Activated CD4-positive, alpha-beta T cell treated with anti-CD3 and anti-CD28 coated beads, Interleukin-2, amount 10 ng/mL, durations not matched to agents 24 days and 14 days (primary cell): ENCODE data around the gene TNFAIP1. TPM values are rescaled to one million over a fixed set of nuclear protein-coding genes. Genes with fewer than 3 reads are reported as not detected.

Source experiments
- DNase-seq: peaks from one replicate; pipeline ENCODE4 v3.0.0; 2022
- H3K27ac Mint-ChIP-seq: one replicate; pipeline ENCODE4 v1.8.0; 2022; ENCODE audit warnings: mild to moderate bottlenecking, mixed read lengths
- H3K27me3 Mint-ChIP-seq: one replicate; pipeline ENCODE4 v1.8.0; 2022; ENCODE audit warnings: mixed read lengths
- H3K36me3 Mint-ChIP-seq: one replicate; pipeline ENCODE4 v1.8.0; 2022; ENCODE audit warnings: low read depth, mild to moderate bottlenecking, mixed read lengths
- H3K4me1 Mint-ChIP-seq: one replicate; pipeline ENCODE4 v1.8.0; 2021; ENCODE audit warnings: mixed read lengths
- H3K4me3 Mint-ChIP-seq: one replicate; pipeline ENCODE4 v1.8.0; 2022; ENCODE audit warnings: mild to moderate bottlenecking, moderate library complexity, mixed read lengths
- H3K9me3 Mint-ChIP-seq: one replicate; pipeline ENCODE4 v1.8.0; 2021; ENCODE audit warnings: mixed read lengths
- intact Hi-C: fragments of 100-400 bp; cut with micrococcal nuclease; formaldehyde crosslinking; loops from one replicate; pipeline ENCODE4 v1.15.1; 2023
- total RNA-seq: library from RNA; stranded (reverse); gene quantifications from 2 replicates; pipeline ENCODE4 v1.2.3, GENCODE V29; 2022

TNFAIP1 gene
- total RNA-seq, 1 donor from 2014 or later, result 32.7 TPM

GRCh38 chr17:28365487-28365886 lies 29.9 kb downstream of the TNFAIP1 start:
- intact Hi-C loops, result no loop called here
- H3K9me3 Mint-ChIP-seq, result no peaks in the 10 kb centered on the region
- H3K4me1 Mint-ChIP-seq, result peaks cover 4% of the 10 kb centered on the region
- peaks cover 10% of the 10 kb centered on the region for H3K36me3 Mint-ChIP-seq
- no peak overlapping the region for H3K27ac Mint-ChIP-seq
- no peak for DNase-seq
- H3K4me3 Mint-ChIP-seq, result no peak overlapping the region
- H3K27me3 Mint-ChIP-seq, result no peaks in the 10 kb centered on the region

GRCh38 chr17:28366605-28367004 lies 31.0 kb downstream of the TNFAIP1 start:
- no peak overlapping the region for H3K4me3 Mint-ChIP-seq
- no peak overlapping the region for H3K27ac Mint-ChIP-seq
- intact Hi-C loops, result no loop called here
- H3K36me3 Mint-ChIP-seq, result no peaks in the 10 kb centered on the region
- H3K27me3 Mint-ChIP-seq, result no peaks in the 10 kb centered on the region
- peaks cover 8% of the 10 kb centered on the region for H3K4me1 Mint-ChIP-seq
- no peak for DNase-seq
- no peaks in the 10 kb centered on the region for H3K9me3 Mint-ChIP-seq

- Mint-ChIP-seq H3K36me3 (no peaks in the 10 kb centered on the region), H3K9me3 (no peaks in the 10 kb centered on the region), H3K4me3 (no peak overlapping the region), H3K27ac (no peak overlapping the region), H3K4me1 (peaks cover 11% of the 10 kb centered on the region), H3K27me3 (no peaks in the 10 kb centered on the region)
- intact Hi-C loops, result no loop called here
- DNase-seq, result no peak
Measured at GRCh38 chr17:28367641-28368305, 32.2 kb downstream of the TNFAIP1 start.

- Mint-ChIP-seq H3K4me3 (no peak overlapping the region), H3K4me1 (peaks cover 17% of the 10 kb centered on the region), H3K9me3 (no peaks in the 10 kb centered on the region), H3K36me3 (peaks cover 2% of the 10 kb centered on the region), H3K27me3 (no peaks in the 10 kb centered on the region), H3K27ac (no peak overlapping the region)
- DNase-seq, result no peak
- intact Hi-C loops, result no loop called here
Measured at GRCh38 chr17:28368306-28368831, 32.8 kb downstream of the TNFAIP1 start.

- peaks cover 21% of the 10 kb centered on the region for H3K4me1 Mint-ChIP-seq
- no peak for DNase-seq
- H3K9me3 Mint-ChIP-seq, result no peaks in the 10 kb centered on the region
- H3K36me3 Mint-ChIP-seq, result peaks cover 6% of the 10 kb centered on the region
- intact Hi-C loops, result no loop called here
- H3K27me3 Mint-ChIP-seq, result no peaks in the 10 kb centered on the region
- no peak overlapping the region for H3K4me3 Mint-ChIP-seq
- H3K27ac Mint-ChIP-seq, result no peak overlapping the region
Measured at GRCh38 chr17:28368915-28369683, 33.5 kb downstream of the TNFAIP1 start.

GRCh38 chr17:28369684-28370034 lies 34.1 kb downstream of the TNFAIP1 start:
- DNase-seq, result no peak
- no peaks in the 10 kb centered on the region for H3K9me3 Mint-ChIP-seq
- no peak overlapping the region for H3K27ac Mint-ChIP-seq
- H3K27me3 Mint-ChIP-seq, result no peaks in the 10 kb centered on the region
- intact Hi-C loops, result no loop called here
- peaks cover 21% of the 10 kb centered on the region for H3K4me1 Mint-ChIP-seq
- H3K36me3 Mint-ChIP-seq, result peaks cover 6% of the 10 kb centered on the region
- no peak overlapping the region for H3K4me3 Mint-ChIP-seq

- H3K36me3 Mint-ChIP-seq, result peaks cover 9% of the 10 kb centered on the region
- peak within 1 kb of the TSS; percentile 91 for H3K27ac Mint-ChIP-seq
- no peaks in the 10 kb centered on the region for H3K27me3 Mint-ChIP-seq
- intact Hi-C loops, result no loop called here
- peak within 1 kb of the TSS; percentile 85 for H3K4me3 Mint-ChIP-seq
- no peak for DNase-seq
- peaks cover 21% of the 10 kb centered on the region for H3K4me1 Mint-ChIP-seq
- H3K9me3 Mint-ChIP-seq, result no peaks in the 10 kb centered on the region
Measured at GRCh38 chr17:28370035-28370743, 34.6 kb downstream of the TNFAIP1 start, which contains the start of gene VTN. Gene VTN (minus strand): TSS chr17:28370307. CDS start chr17:28370203, 104 bp downstream.

GRCh38 chr17:28370744-28371103 lies 35.2 kb downstream of the TNFAIP1 start:
- no peak overlapping the region for H3K27ac Mint-ChIP-seq
- intact Hi-C loops, result loop anchor here (1.0 kb wide), 3 partner anchors 13 to 329 kb away; partner anchors contain the start of genes IFT20, POLDIP2 and TNFAIP1
- peaks cover 9% of the 10 kb centered on the region for H3K36me3 Mint-ChIP-seq

GRCh38 chr17:28371245-28372202 lies 36.0 kb downstream of the TNFAIP1 start, which contains the start of gene SARM1:
Gene SARM1 (plus strand): TSS chr17:28371694. CDS start chr17:28372033, 339 bp downstream.
- peaks cover 9% of the 10 kb centered on the region for H3K36me3 Mint-ChIP-seq
- peaks cover 21% of the 10 kb centered on the region for H3K4me1 Mint-ChIP-seq
- H3K9me3 Mint-ChIP-seq, result no peaks in the 10 kb centered on the region
- peak; percentile 96 for DNase-seq
- peak within 1 kb of the TSS; percentile 91 for H3K27ac Mint-ChIP-seq
- no peaks in the 10 kb centered on the region for H3K27me3 Mint-ChIP-seq
- intact Hi-C loops, result loop anchor here (1.0 kb wide), 4 partner anchors 13 to 330 kb away; partner anchors contain the start of genes IFT20, POLDIP2 and TNFAIP1
- peak within 1 kb of the TSS; percentile 85 for H3K4me3 Mint-ChIP-seq

More at GRCh38 chr17:28370744-28371103, 35.2 kb downstream of the TNFAIP1 start:
- H3K4me1 Mint-ChIP-seq, result peaks cover 21% of the 10 kb centered on the region
- no peak for DNase-seq
- H3K4me3 Mint-ChIP-seq, result peak overlapping the region; percentile 85
- H3K9me3 Mint-ChIP-seq, result no peaks in the 10 kb centered on the region
- H3K27me3 Mint-ChIP-seq, result no peaks in the 10 kb centered on the region

GRCh38 chr17:28372203-28372944 lies 36.8 kb downstream of the TNFAIP1 start:
- H3K4me3 Mint-ChIP-seq, result peak overlapping the region; percentile 85
- H3K27ac Mint-ChIP-seq, result peak overlapping the region; percentile 84
- H3K27me3 Mint-ChIP-seq, result no peaks in the 10 kb centered on the region
- peaks cover 9% of the 10 kb centered on the region for H3K36me3 Mint-ChIP-seq
- DNase-seq, result peak; percentile 76
- no peaks in the 10 kb centered on the region for H3K9me3 Mint-ChIP-seq
- intact Hi-C loops, result loop anchor here (1.0 kb wide), 1 partner anchor 12 kb away; no protein-coding TSS in a partner anchor
- H3K4me1 Mint-ChIP-seq, result peaks cover 21% of the 10 kb centered on the region

GRCh38 chr17:28372945-28373274 lies 37.3 kb downstream of the TNFAIP1 start:
- peak overlapping the region; percentile 84 for H3K27ac Mint-ChIP-seq
- intact Hi-C loops, result loop anchor here (1.0 kb wide), 1 partner anchor 11 kb away; no protein-coding TSS in a partner anchor

More at GRCh38 chr17:28372945-28373274, 37.3 kb downstream of the TNFAIP1 start:
- Mint-ChIP-seq H3K36me3 (peaks cover 9% of the 10 kb centered on the region), H3K27me3 (no peaks in the 10 kb centered on the region), H3K9me3 (no peaks in the 10 kb centered on the region), H3K4me1 (peaks cover 21% of the 10 kb centered on the region), H3K4me3 (peak overlapping the region; percentile 85)
- DNase-seq, result no peak
